RWPE2 (cell line): ENCODE measurements around the gene CCSER1.
A peak's percentile ranks its signal among the peaks of the same experiment; 100 is the strongest.
"Not testable (repeated sequence)": the region's sequence is repeated elsewhere in the genome, so short reads cannot be mapped to it uniquely, and the experiment has no call there.

ENCODE experiments used
- ATAC-seq: fragments of 200-7000 bp; cut with Tn5 transposase; 3 replicates; pipeline ENCODE4 v1.9.1; 2021; ENCODE audit warnings: low read depth
- DNase-seq: peaks from one replicate; pipeline ENCODE4 v3.0.0-alpha.2; 2020; ENCODE audit warnings: low spot score
- H3K27ac ChIP-seq: fragments of 450-650 bp; 2 replicates; pipeline ENCODE4 v1.5.1; 2017; ENCODE audit warnings: mild to moderate bottlenecking; ENCODE audit not compliant: poor library complexity, severe bottlenecking
- H3K27me3 ChIP-seq: fragments of 250-450 bp; sonication (Bioruptor Pico); 2 replicates; pipeline ENCODE4 v1.5.1; 2021; ENCODE audit warnings: mild to moderate bottlenecking, moderate library complexity; ENCODE audit not compliant: insufficient read depth, poor library complexity, severe bottlenecking
- H3K36me3 ChIP-seq: fragments of 250-450 bp; sonication (Bioruptor Pico); 2 replicates; pipeline ENCODE4 v1.5.1; 2020; ENCODE audit warnings: low read depth, mild to moderate bottlenecking, moderate library complexity
- H3K4me1 ChIP-seq: fragments of 250-450 bp; sonication (Bioruptor Pico); 2 replicates; pipeline ENCODE4 v1.5.1; 2021; ENCODE audit warnings: mild to moderate bottlenecking, moderate library complexity; ENCODE audit not compliant: insufficient read depth, poor library complexity, severe bottlenecking
- H3K4me3 ChIP-seq: fragments of 250-450 bp; sonication (Bioruptor Pico); 2 replicates; pipeline ENCODE4 v1.5.1; 2021; ENCODE audit warnings: mild to moderate bottlenecking, moderate library complexity; ENCODE audit not compliant: severe bottlenecking
- H3K9me3 ChIP-seq: fragments of 250-450 bp; sonication (Bioruptor Pico); 2 replicates; pipeline ENCODE4 v1.5.1; 2021; ENCODE audit warnings: mild to moderate bottlenecking, moderate library complexity; ENCODE audit not compliant: severe bottlenecking
- TF ChIP-seq, protein P1 (sequence below): fragments of 450-650 bp; IDR thresholded peaks from one replicate; pipeline ENCODE4 v1.5.1; 2017; ENCODE audit warnings: mild to moderate bottlenecking, moderate library complexity; ENCODE audit not compliant: poor library complexity, severe bottlenecking

CCSER1 gene

DNA sequence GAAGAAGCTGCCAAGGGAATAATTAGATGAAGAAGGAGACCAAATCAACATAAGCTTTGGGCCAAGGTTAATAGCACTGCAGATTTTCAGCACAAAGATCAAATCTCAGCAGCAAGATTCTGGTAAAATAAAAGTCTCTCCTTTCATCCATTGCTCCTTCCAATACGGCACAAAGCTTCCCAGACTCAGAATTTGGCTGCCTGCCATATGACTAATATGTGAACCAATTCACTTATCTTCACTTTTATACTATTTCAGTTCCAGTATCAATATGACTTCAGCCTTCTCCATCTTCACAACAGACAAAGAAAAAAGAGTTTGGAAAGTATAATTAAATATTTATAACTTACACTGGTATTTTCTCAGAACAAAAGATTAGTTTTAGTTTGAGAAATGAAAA, 1198.3 kb downstream of the CCSER1 start:
- no peak for DNase-seq
- H3K27ac ChIP-seq: no peak overlapping the region
- no peaks in the 10 kb centered on the region for H3K36me3 ChIP-seq
- ATAC-seq: no peak
- no peaks in the 10 kb centered on the region for H3K4me1 ChIP-seq
- H3K4me3 ChIP-seq: no peak overlapping the region
- no peaks in the 10 kb centered on the region for H3K9me3 ChIP-seq
- no peaks in the 10 kb centered on the region for H3K27me3 ChIP-seq
- TF ChIP-seq, protein P1, sequence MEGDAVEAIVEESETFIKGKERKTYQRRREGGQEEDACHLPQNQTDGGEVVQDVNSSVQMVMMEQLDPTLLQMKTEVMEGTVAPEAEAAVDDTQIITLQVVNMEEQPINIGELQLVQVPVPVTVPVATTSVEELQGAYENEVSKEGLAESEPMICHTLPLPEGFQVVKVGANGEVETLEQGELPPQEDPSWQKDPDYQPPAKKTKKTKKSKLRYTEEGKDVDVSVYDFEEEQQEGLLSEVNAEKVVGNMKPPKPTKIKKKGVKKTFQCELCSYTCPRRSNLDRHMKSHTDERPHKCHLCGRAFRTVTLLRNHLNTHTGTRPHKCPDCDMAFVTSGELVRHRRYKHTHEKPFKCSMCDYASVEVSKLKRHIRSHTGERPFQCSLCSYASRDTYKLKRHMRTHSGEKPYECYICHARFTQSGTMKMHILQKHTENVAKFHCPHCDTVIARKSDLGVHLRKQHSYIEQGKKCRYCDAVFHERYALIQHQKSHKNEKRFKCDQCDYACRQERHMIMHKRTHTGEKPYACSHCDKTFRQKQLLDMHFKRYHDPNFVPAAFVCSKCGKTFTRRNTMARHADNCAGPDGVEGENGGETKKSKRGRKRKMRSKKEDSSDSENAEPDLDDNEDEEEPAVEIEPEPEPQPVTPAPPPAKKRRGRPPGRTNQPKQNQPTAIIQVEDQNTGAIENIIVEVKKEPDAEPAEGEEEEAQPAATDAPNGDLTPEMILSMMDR: no peak

DNA sequence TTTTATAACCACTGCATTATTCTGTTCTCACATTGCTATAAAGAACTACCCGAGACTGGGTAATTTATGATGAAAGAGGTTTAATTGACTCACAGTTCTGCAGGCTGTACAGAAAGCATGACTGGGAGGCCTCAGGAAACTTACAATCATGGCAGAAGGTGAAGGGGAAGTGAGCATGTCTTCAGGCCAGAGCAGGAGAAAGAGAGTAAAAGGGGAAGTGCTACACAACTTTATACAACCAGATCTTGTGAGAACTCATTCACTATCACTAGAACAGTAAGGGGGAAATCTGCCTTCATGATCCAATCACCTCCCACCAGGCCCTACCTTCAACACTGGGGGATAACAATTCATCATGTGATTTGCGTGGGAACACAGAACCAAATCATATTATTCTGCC, 1199.0 kb downstream of the CCSER1 start:
- H3K9me3 ChIP-seq, H3K4me3 ChIP-seq, H3K36me3 ChIP-seq, DNase-seq, H3K4me1 ChIP-seq, H3K27ac ChIP-seq, H3K27me3 ChIP-seq, ATAC-seq: not testable (repeated sequence)

DNA sequence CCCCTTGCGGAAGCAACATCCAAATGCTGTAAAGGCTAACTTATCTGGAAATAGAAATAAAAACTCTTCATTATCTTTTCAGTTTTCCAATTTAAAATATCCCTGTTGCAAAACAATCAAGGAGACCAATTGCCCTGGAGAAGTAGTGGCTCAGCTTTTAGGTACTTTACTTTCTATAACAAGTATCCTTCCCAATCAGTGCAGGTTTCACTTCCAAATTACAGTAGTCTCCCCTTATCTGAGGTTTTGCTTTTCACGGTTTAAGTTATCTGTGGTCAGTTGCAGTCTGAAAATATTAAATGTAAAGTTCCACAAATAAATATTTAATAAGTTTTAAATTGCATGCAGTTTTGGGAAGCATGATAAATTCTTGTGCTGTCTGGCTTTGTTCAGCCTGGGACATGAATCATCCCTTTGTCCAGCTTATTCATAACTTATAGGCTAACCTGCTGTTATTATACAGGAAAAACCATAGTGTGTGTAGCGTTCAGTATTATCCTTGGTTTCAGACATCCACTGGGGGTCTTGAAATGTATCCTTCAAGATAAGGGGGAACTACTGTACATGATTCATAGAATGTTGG, 1203.5 kb downstream of the CCSER1 start:
- TF ChIP-seq, protein P1: no peak
- H3K4me1 ChIP-seq: no peaks in the 10 kb centered on the region
- no peak for DNase-seq
- H3K27me3 ChIP-seq: no peaks in the 10 kb centered on the region
- H3K9me3 ChIP-seq: no peaks in the 10 kb centered on the region
- 0 out of 3 replicates have a peak, but pooled peaks have one; percentile 51 for ATAC-seq
- H3K27ac ChIP-seq: no peak overlapping the region
- no peak overlapping the region for H3K4me3 ChIP-seq
- H3K36me3 ChIP-seq: no peaks in the 10 kb centered on the region

DNA sequence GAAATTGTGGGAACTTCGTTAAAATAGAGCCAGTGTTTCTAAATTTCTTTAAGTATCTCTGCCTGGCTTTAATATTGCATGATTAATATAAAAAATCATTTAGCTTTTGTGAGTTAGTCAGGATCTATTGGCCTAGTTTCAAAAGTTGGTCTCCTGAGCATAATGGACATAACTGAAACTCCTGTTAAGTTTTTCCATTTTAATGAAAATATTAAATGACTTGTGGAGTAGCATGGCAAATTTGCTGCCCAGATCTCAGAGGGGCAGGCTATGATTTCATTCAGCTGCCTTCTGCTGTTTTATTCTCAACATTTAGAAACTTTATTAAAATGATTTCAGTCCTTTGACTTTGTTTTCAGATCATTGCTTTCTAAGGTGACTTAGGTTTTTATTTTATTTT, 1213.6 kb downstream of the CCSER1 start:
- Histone ChIP-seq H3K27ac (no peak overlapping the region), H3K4me1 (no peaks in the 10 kb centered on the region), H3K9me3 (no peaks in the 10 kb centered on the region), H3K4me3 (no peak overlapping the region), H3K36me3 (no peaks in the 10 kb centered on the region), H3K27me3 (no peaks in the 10 kb centered on the region)
- TF ChIP-seq, protein P1: no peak
- DNase-seq (no peak), ATAC-seq (no peak)

DNA sequence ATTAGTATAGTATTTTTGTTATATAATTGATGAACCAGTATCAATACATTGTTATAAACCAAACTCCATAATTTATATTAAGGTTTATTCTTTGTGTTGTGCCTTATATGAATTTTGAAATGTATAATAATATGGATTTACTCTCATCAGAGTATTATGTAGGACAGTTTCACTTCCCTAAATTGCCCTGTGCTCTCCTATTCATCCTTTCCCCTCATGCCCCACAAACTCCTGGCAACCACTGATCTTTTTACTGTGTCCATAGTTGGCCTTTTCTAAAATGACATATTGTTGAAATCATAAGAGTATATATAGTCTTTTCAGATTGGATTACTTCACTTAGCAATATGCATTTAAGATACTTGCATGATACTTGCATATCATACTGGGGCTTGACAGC, 1218.4 kb downstream of the CCSER1 start:
- Histone ChIP-seq H3K4me1 (no peaks in the 10 kb centered on the region), H3K9me3 (no peaks in the 10 kb centered on the region), H3K27me3 (no peaks in the 10 kb centered on the region), H3K4me3 (no peak overlapping the region), H3K36me3 (no peaks in the 10 kb centered on the region), H3K27ac (no peak overlapping the region)
- TF ChIP-seq, protein P1: no peak
- no peak for DNase-seq
- ATAC-seq: no peak

DNA sequence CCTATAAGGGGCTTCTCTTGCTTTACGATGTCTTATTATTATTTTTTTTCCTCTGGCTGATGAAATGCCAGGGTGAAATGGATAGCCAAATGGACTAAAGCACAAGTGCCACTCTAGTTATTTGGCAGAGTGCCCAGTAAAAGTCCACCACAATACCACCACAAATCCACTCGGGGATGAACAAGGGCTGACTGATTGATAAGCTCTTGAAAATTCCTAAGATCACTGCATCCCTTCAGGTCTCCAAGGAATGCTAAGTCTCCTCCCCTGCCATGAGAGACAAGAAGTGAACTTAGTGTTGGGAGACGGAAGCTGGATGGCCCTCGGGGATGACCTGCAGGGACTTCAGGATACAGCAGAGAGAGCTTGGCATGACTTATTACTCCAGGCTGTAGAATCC, 1229.3 kb downstream of the CCSER1 start:
- ATAC-seq, H3K4me3 ChIP-seq, H3K4me1 ChIP-seq, H3K27ac ChIP-seq, DNase-seq, H3K27me3 ChIP-seq, H3K9me3 ChIP-seq, H3K36me3 ChIP-seq: not testable (repeated sequence)

DNA sequence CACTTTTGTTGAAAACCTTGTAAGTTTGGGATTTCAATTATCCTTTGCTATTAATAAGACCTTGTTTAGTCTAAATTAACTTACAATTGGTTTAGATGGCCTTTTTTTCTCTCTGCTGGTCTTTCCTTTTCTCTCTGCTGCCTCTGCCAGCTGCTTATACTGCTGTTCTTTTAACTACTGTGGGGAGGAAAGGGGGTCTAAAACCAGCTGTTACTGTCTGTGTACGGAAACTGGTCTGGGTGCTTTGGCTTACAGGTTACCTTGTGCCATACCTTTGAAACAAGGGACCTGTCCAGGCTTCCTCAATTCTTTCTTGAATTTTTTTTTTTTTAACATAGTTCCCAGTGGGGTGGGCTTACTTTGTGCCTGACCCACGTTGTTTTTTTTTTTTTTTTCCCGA, 1230.8 kb downstream of the CCSER1 start:
- H3K36me3 ChIP-seq, DNase-seq, H3K9me3 ChIP-seq, H3K27ac ChIP-seq, H3K27me3 ChIP-seq, ATAC-seq, H3K4me3 ChIP-seq, H3K4me1 ChIP-seq: not testable (repeated sequence)

DNA sequence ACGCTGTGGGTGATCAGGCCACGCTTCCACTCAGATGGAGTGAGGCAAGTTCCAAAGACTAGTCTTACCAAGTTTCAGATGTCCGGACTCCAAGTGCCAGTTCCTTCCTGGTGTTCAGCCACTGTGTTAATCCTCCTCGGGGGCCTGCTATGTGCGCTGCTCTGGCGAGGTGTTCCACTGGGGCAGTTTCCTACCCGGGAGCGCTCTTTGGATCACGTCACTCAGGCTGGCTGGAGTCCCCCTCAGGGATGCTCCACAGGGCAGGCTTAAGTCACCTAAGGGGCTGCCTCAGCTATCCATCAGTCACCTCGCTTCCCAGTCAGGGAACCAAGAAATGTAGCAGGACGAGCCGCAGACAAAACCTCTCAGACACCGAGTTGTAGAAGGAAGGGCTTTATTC, 1231.4 kb downstream of the CCSER1 start:
- H3K36me3 ChIP-seq, ATAC-seq, H3K27ac ChIP-seq, H3K4me3 ChIP-seq, H3K4me1 ChIP-seq, DNase-seq, H3K27me3 ChIP-seq, H3K9me3 ChIP-seq: not testable (repeated sequence)
